K562 (cell line): ENCODE measurements around the gene PRSS21. TPM values are rescaled to one million over a fixed set of nuclear protein-coding genes. Genes with fewer than 3 reads are reported as not detected.

Source experiments
- ATF4 ChIP-seq: fragments of 450-650 bp; formaldehyde crosslinking; IDR thresholded peaks from 2 replicates; pipeline ENCODE4 v1.4.0; 2022; ENCODE audit warnings: mild to moderate bottlenecking, moderate library complexity
- ATF7 ChIP-seq: fragments of 450-650 bp; IDR thresholded peaks from 2 replicates; pipeline ENCODE4 v1.7.1; 2014; ENCODE audit warnings: mild to moderate bottlenecking, moderate library complexity
- CC2D1A ChIP-seq: fragments of 450-650 bp; IDR thresholded peaks from 2 replicates; pipeline ENCODE4 v1.6.1; 2017; ENCODE audit warnings: mild to moderate bottlenecking
- CEBPG ChIP-seq, 3 experiments: fragments of 200-800 bp in 1 of 3; sonication (Bioruptor generic) in 1 of 3; sonication (generic) in 1 of 3; formaldehyde crosslinking in 1 of 3; IDR thresholded peaks in 2 of 3; conservative IDR thresholded peaks in 1 of 3; 2 replicates each; pipeline versions ENCODE4 v1.6.1 to v1.8.0; 2016 to 2022; ENCODE audit warnings: missing compliant biosample characterization in 2 of 3, missing genetic modification characterization in 2 of 3, mild to moderate bottlenecking in 1 of 3, missing genetic modification reagents in 1 of 3
- CGGBP1 ChIP-seq: fragments of 250-450 bp; sonication (Bioruptor Pico); IDR thresholded peaks from 2 replicates; pipeline ENCODE4 v1.9.0; 2021; ENCODE audit warnings: mild to moderate bottlenecking
- ESRRB ChIP-seq: fragments of 250-450 bp; sonication (Bioruptor Pico); IDR thresholded peaks from 2 replicates; pipeline ENCODE4 v1.5.0; 2020; ENCODE audit warnings: mild to moderate bottlenecking, moderate library complexity, borderline replicate concordance
- ETV6 ChIP-seq, 3 experiments: fragments of 150-350 bp in 1 of 3; sonication (generic) in 1 of 3; formaldehyde crosslinking in 1 of 3; IDR thresholded peaks; 2 replicates each; pipeline versions ENCODE4 v1.6.1 to v1.8.0; 2014 to 2022; ENCODE audit warnings: borderline replicate concordance in 2 of 3, low read depth in 2 of 3, antibody characterized with exemption in 1 of 3, low read length in 1 of 3, mild to moderate bottlenecking in 1 of 3, missing genetic modification reagents in 1 of 3
- IRF9 ChIP-seq: fragments of 450-650 bp; IDR thresholded peaks from 2 replicates; pipeline ENCODE4 v1.6.1; 2016; ENCODE audit warnings: missing biosample characterization, missing genetic modification characterization
- MED1 ChIP-seq: sonication (generic); formaldehyde crosslinking; IDR thresholded peaks from 2 replicates; pipeline ENCODE4 v1.8.1; 2023; ENCODE audit warnings: missing genetic modification reagents, borderline replicate concordance
- NFXL1 ChIP-seq: fragments of 450-650 bp; formaldehyde crosslinking; IDR thresholded peaks from 2 replicates; pipeline ENCODE4 v1.4.0; 2021; ENCODE audit warnings: mild to moderate bottlenecking
- POLR2AphosphoS2 ChIP-seq: IDR thresholded peaks from 2 replicates; pipeline ENCODE4 v1.6.1; 2012; ENCODE audit warnings: low read length, improper control_type of control experiment
- RERE ChIP-seq: sonication (generic); formaldehyde crosslinking; IDR thresholded peaks from 2 replicates; pipeline ENCODE4 v1.8.0; 2023; ENCODE audit warnings: missing genetic modification reagents, mild to moderate bottlenecking, borderline replicate concordance
- STAG1 ChIP-seq: sonication (generic); formaldehyde crosslinking; IDR thresholded peaks from 2 replicates; pipeline ENCODE4 v1.5.0; 2020; ENCODE audit warnings: missing genetic modification reagents, borderline replicate concordance
- TAF15 ChIP-seq: fragments of 200-400 bp; formaldehyde crosslinking; IDR thresholded peaks from 2 replicates; pipeline ENCODE4 v1.6.1; 2017; ENCODE audit warnings: mild to moderate bottlenecking, low read depth, low read length, moderate library complexity
- THAP7 ChIP-seq: fragments of 250-450 bp; sonication (Bioruptor Pico); IDR thresholded peaks from 2 replicates; pipeline ENCODE4 v1.5.0; 2021
- ZFP30 ChIP-seq: fragments of 250-450 bp; sonication (Bioruptor Pico); IDR thresholded peaks from 2 replicates; pipeline ENCODE4 v1.8.0; 2022; ENCODE audit warnings: moderate library complexity, mild to moderate bottlenecking, inconsistent platforms, borderline replicate concordance
- ZKSCAN8 ChIP-seq: fragments of 200-800 bp; sonication (Bioruptor generic); IDR thresholded peaks from 2 replicates; pipeline ENCODE4 v1.6.1; 2016; ENCODE audit warnings: missing genetic modification characterization, missing compliant biosample characterization
- ZNF316 ChIP-seq: fragments of 450-650 bp; IDR thresholded peaks from 2 replicates; pipeline ENCODE4 v1.6.1; 2016
- ZNF717 ChIP-seq: fragments of 250-450 bp; sonication (Bioruptor Pico); IDR thresholded peaks from 2 replicates; pipeline ENCODE4 v1.5.0; 2021
- polyA plus RNA-seq, 8 experiments: library from polyadenylated mRNA; depleted of rRNA in 4 of 8; stranded (reverse) in 5 of 8; unstranded in 3 of 8; fragments of >200 nt; fragmentation: Nextera tagmentation in 2 of 8; fragmentation: Illumina TruSeq in 1 of 8; extraction: Ambion mirVana in 2 of 8; extraction: Trizol in 1 of 8; gene quantifications; 2 replicates each; pipeline versions ENCODE4 v1.2.1 to v1.2.3, GENCODE V29; 2011 to 2014; ENCODE audit warnings: inconsistent platforms in 1 of 8, missing spikeins in 1 of 8
- total RNA-seq, 7 experiments: library from RNA; depleted of rRNA in 6 of 7; stranded (reverse); fragments of >200 nt in 6 of 7; fragmentation: Illumina TruSeq in 2 of 7; extraction: Trizol in 2 of 7; gene quantifications; 2 replicates each; pipeline versions ENCODE4 v1.2.1 to v1.2.3, GENCODE V29; 2011 to 2021; ENCODE audit warnings: low replicate concordance in 1 of 7

PRSS21 gene
- total and polyA plus RNA-seq, 9 of the 15 experiments (the other 6 are each of a cell fraction or from before 2014, with no cell fraction given) = 12.1 to 121 (median 61.3) TPM

GRCh38 chr16:2777903-2778629, 39.0 kb upstream of the PRSS21 start (continued):
- TF ChIP-seq IRF9 (tag) = no peak
- no peak for TF ChIP-seq THAP7 (CRISPR knock-in tag)
- TF ChIP-seq ZNF316 = no peak
- no peak for TF ChIP-seq STAG1
- TF ChIP-seq ETV6 (IDR thresholded peaks at IDR 0.05; ENCODE audit: borderline replicate concordance in 1 of 2, low read depth in 2 of 2, low read length in 1 of 2) = no peak
- TF ChIP-seq ETV6 (CRISPR knock-in tag; IDR thresholded peaks at IDR 0.05; ENCODE audit: borderline replicate concordance) = 0 out of 2 replicates have a peak, but pooled peaks have one; percentile 8
- TF ChIP-seq TAF15 = no peak
- TF ChIP-seq ESRRB (CRISPR knock-in tag) = no peak
- TF ChIP-seq CGGBP1 (CRISPR knock-in tag) = no peak
- TF ChIP-seq CC2D1A = no peak
- 0 out of 2 replicates have a peak, but pooled peaks have one; percentile 33 for TF ChIP-seq ATF4 (CRISPR knock-in tag)
- no peak for TF ChIP-seq ZKSCAN8 (CRISPR knock-in tag)
- TF ChIP-seq ZFP30 (CRISPR knock-in tag) = no peak
- no peak for TF ChIP-seq CEBPG (CRISPR knock-in tag; IDR thresholded peaks at IDR 0.05)
- no peak for TF ChIP-seq CEBPG (tag; conservative IDR thresholded peaks at IDR 0.05 in 1 of 2, IDR thresholded peaks at IDR 0.05 in 1 of 2)
- no peak for TF ChIP-seq RERE (CRISPR knock-in tag)
- TF ChIP-seq ATF7 = no peak
- TF ChIP-seq NFXL1 (CRISPR knock-in tag) = no peak
- TF ChIP-seq ZNF717 = no peak
- TF ChIP-seq POLR2AphosphoS2 = peak; percentile 39; the same call in 1 of the 2 replicates
- no peak for TF ChIP-seq MED1 (CRISPR knock-in tag)
